ENCODE data around the gene TCP1.
"Not testable (repeated sequence)": the region's sequence is repeated elsewhere in the genome, so short reads cannot be mapped to it uniquely, and the experiment has no call there.

Gene TCP1

GRCh38 chr6:159769470-159769869 is 19.9 kb downstream of the TCP1 start:
- DNase-seq: no peak

GRCh38 chr6:159766906-159767305 is 22.5 kb downstream of the TCP1 start:
- DNase-seq: no peak

- DNase-seq: peak; percentile 34
Measured at GRCh38 chr6:159762681-159763293, 26.6 kb downstream of the TCP1 start.

- DNase-seq: peak; percentile 98
Measured at GRCh38 chr6:159761873-159762680, 27.3 kb downstream of the TCP1 start, which contains the start of gene ACAT2. Gene ACAT2 (plus strand): TSS chr6:159762045. CDS start chr6:159762088, 43 bp downstream.

- DNase-seq: no peak
Measured at GRCh38 chr6:159761129-159761872, 28.1 kb downstream of the TCP1 start.

GRCh38 chr6:159760602-159761057 is 28.8 kb downstream of the TCP1 start:
- no peak for DNase-seq

- no peak for DNase-seq
Measured at GRCh38 chr6:159759645-159760044, 29.8 kb downstream of the TCP1 start.

- DNase-seq: no peak
Measured at GRCh38 chr6:159758031-159759001, 31.1 kb downstream of the TCP1 start.

GRCh38 chr6:159756508-159756907 is 32.9 kb downstream of the TCP1 start:
- DNase-seq: no peak

- no peak for DNase-seq
Measured at GRCh38 chr6:159754959-159755914, 34.2 kb downstream of the TCP1 start.

GRCh38 chr6:159754401-159754800 is 35.0 kb downstream of the TCP1 start:
- DNase-seq: no peak

GRCh38 chr6:159753081-159753872 is 36.1 kb downstream of the TCP1 start:
- no peak for DNase-seq

- DNase-seq: no peak
Measured at GRCh38 chr6:159751448-159751847, 38.0 kb downstream of the TCP1 start.

GRCh38 chr6:159748127-159748526 is 41.3 kb downstream of the TCP1 start:
- DNase-seq: not testable (repeated sequence)

GRCh38 chr6:159746759-159747158 is 42.6 kb downstream of the TCP1 start:
- DNase-seq: no peak

GRCh38 chr6:159745081-159745480 is 44.3 kb downstream of the TCP1 start:
- no peak for DNase-seq

GRCh38 chr6:159742165-159742564 is 47.2 kb downstream of the TCP1 start:
- DNase-seq: no peak

GRCh38 chr6:159739341-159739740 is 50.1 kb downstream of the TCP1 start:
- DNase-seq: no peak

GRCh38 chr6:159736908-159737307 is 52.5 kb downstream of the TCP1 start:
- DNase-seq: no peak

GRCh38 chr6:159733395-159733794 is 56.0 kb downstream of the TCP1 start:
- not testable (repeated sequence) for DNase-seq

Data from hematopoietic multipotent progenitor cell treated with erythropoietin and hydrocortisone succinate and interleukin-3 and kit ligand, for 8 days (in vitro differentiated cells).